ENCODE measurements around the gene ADPGK. TPM values are rescaled to one million over a fixed set of nuclear protein-coding genes. Genes with fewer than 3 reads are reported as not detected.

ADPGK gene
- total RNA-seq, 1 experiment from 2014 or later, result 48.4 TPM

- H3K27ac ChIP-seq (ENCODE audit: low read depth, low read length, poor library complexity, severe bottlenecking), result no peak overlapping the region
- CTCF ChIA-PET, result no interaction called here
- no peak for DNase-seq (ENCODE audit: low spot score)
- no peak overlapping the region for H3K4me3 ChIP-seq (ENCODE audit: low read depth, low read length, poor library complexity, severe bottlenecking)
- H3K9me3 ChIP-seq (ENCODE audit: low read depth, low read length, poor library complexity, severe bottlenecking), result no peaks in the 10 kb centered on the region
- intact Hi-C loops (cut with micrococcal nuclease; ENCODE audit: unreplicated experiment), result no loop called here
- peaks cover 12% of the 10 kb centered on the region for H3K4me1 ChIP-seq (ENCODE audit: insufficient read depth, low read length, poor library complexity, severe bottlenecking)
- BruUV-seq (replicated peaks), result no TSS peak
- no peak for TF ChIP-seq EZH2 (IDR thresholded peaks at IDR 0.05; ENCODE audit: borderline replicate concordance, low read depth, low read length, poor library complexity, severe bottlenecking)
- no peak for TF ChIP-seq CTCF (conservative IDR thresholded peaks at IDR 0.05; ENCODE audit: low read depth, low read length)
- POLR2A ChIA-PET (ENCODE audit: low non-redundant PET), result no interaction called here
- no peaks in the 10 kb centered on the region for H3K36me3 ChIP-seq (ENCODE audit: insufficient read depth, low read length, poor library complexity, severe bottlenecking)
- no peaks in the 10 kb centered on the region for H3K27me3 ChIP-seq (replicated peaks; ENCODE audit: insufficient read depth, low read depth, low read length, poor library complexity)
These were observed 2.3 kb upstream of the ADPGK start for GRCh38 chr15:72785841-72786240.

GRCh38 chr15:72785432-72785831, 1.9 kb upstream of the ADPGK start:
- H3K27me3 ChIP-seq (replicated peaks; ENCODE audit: insufficient read depth, low read depth, low read length, poor library complexity), result no peaks in the 10 kb centered on the region
- no peak overlapping the region for H3K27ac ChIP-seq (ENCODE audit: low read depth, low read length, poor library complexity, severe bottlenecking)
- no peak for DNase-seq (ENCODE audit: low spot score)
- POLR2A ChIA-PET (ENCODE audit: low non-redundant PET), result no interaction called here
- H3K36me3 ChIP-seq (ENCODE audit: insufficient read depth, low read length, poor library complexity, severe bottlenecking), result no peaks in the 10 kb centered on the region
- intact Hi-C loops (cut with micrococcal nuclease; ENCODE audit: unreplicated experiment), result no loop called here
- no peaks in the 10 kb centered on the region for H3K9me3 ChIP-seq (ENCODE audit: low read depth, low read length, poor library complexity, severe bottlenecking)
- H3K4me3 ChIP-seq (ENCODE audit: low read depth, low read length, poor library complexity, severe bottlenecking), result no peak overlapping the region
- TF ChIP-seq EZH2 (IDR thresholded peaks at IDR 0.05; ENCODE audit: borderline replicate concordance, low read depth, low read length, poor library complexity, severe bottlenecking) (no peak), CTCF (conservative IDR thresholded peaks at IDR 0.05; ENCODE audit: low read depth, low read length) (no peak)
- H3K4me1 ChIP-seq (ENCODE audit: insufficient read depth, low read length, poor library complexity, severe bottlenecking), result peaks cover 12% of the 10 kb centered on the region
- BruUV-seq (replicated peaks), result no TSS peak
- CTCF ChIA-PET, result no interaction called here

- Histone ChIP-seq H3K36me3 (ENCODE audit: insufficient read depth, low read length, poor library complexity, severe bottlenecking) (no peaks in the 10 kb centered on the region), H3K9me3 (ENCODE audit: low read depth, low read length, poor library complexity, severe bottlenecking) (no peaks in the 10 kb centered on the region), H3K4me3 (ENCODE audit: low read depth, low read length, poor library complexity, severe bottlenecking) (peak overlapping the region; percentile 94), H3K27me3 (replicated peaks; ENCODE audit: insufficient read depth, low read depth, low read length, poor library complexity) (no peaks in the 10 kb centered on the region), H3K4me1 (ENCODE audit: insufficient read depth, low read length, poor library complexity, severe bottlenecking) (peaks cover 12% of the 10 kb centered on the region), H3K27ac (ENCODE audit: low read depth, low read length, poor library complexity, severe bottlenecking) (peak overlapping the region; percentile 88)
- CTCF ChIA-PET, result interaction anchor here (0.6 to 1.0 kb wide), 2 partner anchors 390 to 481 kb away, joined by 3 to 4 read pairs; no protein-coding TSS in a partner anchor
- intact Hi-C loops (cut with micrococcal nuclease; ENCODE audit: unreplicated experiment), result loop anchor here (5.0 kb wide), 1 partner anchor 483 kb away; no protein-coding TSS in a partner anchor
- TF ChIP-seq EZH2 (IDR thresholded peaks at IDR 0.05; ENCODE audit: borderline replicate concordance, low read depth, low read length, poor library complexity, severe bottlenecking) (no peak), CTCF (conservative IDR thresholded peaks at IDR 0.05; ENCODE audit: low read depth, low read length) (no peak)
- POLR2A ChIA-PET (ENCODE audit: low non-redundant PET), result interaction anchor here (0.7 kb wide), 1 partner anchor 13 kb away, joined by 3 read pairs; no protein-coding TSS in a partner anchor
- DNase-seq (ENCODE audit: low spot score), result no peak
- BruUV-seq (replicated peaks), result TSS peak; percentile 79
These were observed 908 bp upstream of the ADPGK start for GRCh38 chr15:72784456-72784876.

Data from A673 (cell line).